HG03060 (cell line): Measurements from ENCODE around the gene CNPY1.
"Not testable (repeated sequence)": the region's sequence is repeated elsewhere in the genome, so short reads cannot be mapped to it uniquely, and the experiment has no call there.

Experiments used
- ATAC-seq: cut with Tn5 transposase; IDR thresholded peaks from one replicate; pipeline ENCODE4 v1.9.1; 2021; ENCODE audit warnings: low read depth, moderate number of reproducible peaks; ENCODE audit not compliant: unreplicated experiment

Gene CNPY1

GRCh38 chr7:155579565-155579964 lies 33.2 kb upstream of the CNPY1 start:
- no peak for ATAC-seq

GRCh38 chr7:155578016-155578415 lies 31.7 kb upstream of the CNPY1 start:
- ATAC-seq, result no peak

- ATAC-seq, result no peak
Measured at GRCh38 chr7:155577509-155577905, 31.1 kb upstream of the CNPY1 start.

GRCh38 chr7:155576900-155577508 lies 30.6 kb upstream of the CNPY1 start:
- no peak for ATAC-seq

- no peak for ATAC-seq
Measured at GRCh38 chr7:155576416-155576815, 30.1 kb upstream of the CNPY1 start.

- ATAC-seq, result no peak
Measured at GRCh38 chr7:155574556-155575290, 28.4 kb upstream of the CNPY1 start.

GRCh38 chr7:155571581-155572345 lies 25.4 kb upstream of the CNPY1 start:
- no peak for ATAC-seq

GRCh38 chr7:155570991-155571390 lies 24.6 kb upstream of the CNPY1 start:
- ATAC-seq, result no peak

- ATAC-seq, result no peak
Measured at GRCh38 chr7:155570171-155570958, 24.0 kb upstream of the CNPY1 start.

GRCh38 chr7:155569681-155570080 lies 23.3 kb upstream of the CNPY1 start:
- no peak for ATAC-seq

GRCh38 chr7:155568842-155569494 lies 22.6 kb upstream of the CNPY1 start:
- no peak for ATAC-seq

GRCh38 chr7:155568333-155568660 lies 21.9 kb upstream of the CNPY1 start:
- ATAC-seq, result no peak

GRCh38 chr7:155567646-155568332 lies 21.4 kb upstream of the CNPY1 start:
- ATAC-seq, result no peak

- no peak for ATAC-seq
Measured at GRCh38 chr7:155566011-155566836, 19.9 kb upstream of the CNPY1 start.

- no peak for ATAC-seq
Measured at GRCh38 chr7:155565596-155565995, 19.2 kb upstream of the CNPY1 start.

- not testable (repeated sequence) for ATAC-seq
Measured at GRCh38 chr7:155562976-155563375, 16.6 kb upstream of the CNPY1 start.

GRCh38 chr7:155562106-155562505 lies 15.7 kb upstream of the CNPY1 start:
- ATAC-seq, result no peak

GRCh38 chr7:155560982-155561686 lies 14.8 kb upstream of the CNPY1 start:
- ATAC-seq, result no peak
